Glutamatergic neuron (in vitro differentiated cells): ENCODE measurements around the gene MLN. TPM values are rescaled to one million over a fixed set of nuclear protein-coding genes. Genes with fewer than 3 reads are reported as not detected.
A peak's percentile ranks its signal among the peaks of the same experiment; 100 is the strongest.

ENCODE experiments used
- DNase-seq: peaks from one replicate; pipeline ENCODE4 v3.0.0; 2022
- H3K27ac Mint-ChIP-seq: one replicate; pipeline ENCODE4 v1.8.0; 2020; ENCODE audit warnings: mild to moderate bottlenecking, mixed read lengths, inconsistent platforms; ENCODE audit not compliant: unreplicated experiment
- H3K27me3 Mint-ChIP-seq: one replicate; pipeline ENCODE4 v1.8.0; 2020; ENCODE audit warnings: mild to moderate bottlenecking, moderate library complexity, mixed read lengths, inconsistent platforms; ENCODE audit not compliant: unreplicated experiment
- H3K36me3 Mint-ChIP-seq: one replicate; pipeline ENCODE4 v1.8.0; 2020; ENCODE audit warnings: mild to moderate bottlenecking, mixed read lengths, inconsistent platforms; ENCODE audit not compliant: unreplicated experiment
- H3K4me1 Mint-ChIP-seq: one replicate; pipeline ENCODE4 v1.8.0; 2020; ENCODE audit warnings: mild to moderate bottlenecking, low read depth, mixed read lengths, inconsistent platforms; ENCODE audit not compliant: unreplicated experiment
- H3K4me3 Mint-ChIP-seq: one replicate; pipeline ENCODE4 v1.8.0; 2020; ENCODE audit warnings: mild to moderate bottlenecking, mixed read lengths, inconsistent platforms; ENCODE audit not compliant: unreplicated experiment
- H3K9me3 Mint-ChIP-seq: one replicate; pipeline ENCODE4 v1.8.0; 2020; ENCODE audit warnings: mild to moderate bottlenecking, moderate library complexity, mixed read lengths, inconsistent platforms; ENCODE audit not compliant: unreplicated experiment
- CTCF ChIP-seq: fragments of 200-600 bp; sonication (generic); IDR thresholded peaks from one replicate; pipeline ENCODE4 v1.5.0; 2021; ENCODE audit not compliant: partially characterized antibody, unreplicated experiment
- total RNA-seq: library from RNA; stranded (reverse); fragmentation: NEBNext Ultra II Directional; extraction: Animal tissue kit (Norgen Biotek cat#: 25700); gene quantifications from one replicate; pipeline ENCODE4 v1.2.1, GENCODE V29; 2021; ENCODE audit not compliant: unreplicated experiment

Gene MLN
- total RNA-seq, 1 donor from 2014 or later = not detected

GRCh38 chr6:33787954-33788693, 15.7 kb downstream of the MLN start:
- Mint-ChIP-seq H3K9me3 (peaks cover 6% of the 10 kb centered on the region), H3K27ac (peak overlapping the region; percentile 94), H3K27me3 (peaks cover 7% of the 10 kb centered on the region), H3K4me1 (peaks cover 60% of the 10 kb centered on the region), H3K4me3 (peak overlapping the region; percentile 97), H3K36me3 (no peaks in the 10 kb centered on the region)
- peak; percentile 65 for DNase-seq
- TF ChIP-seq CTCF = no peak

GRCh38 chr6:33787346-33787953, 16.4 kb downstream of the MLN start:
- peaks cover 6% of the 10 kb centered on the region for H3K9me3 Mint-ChIP-seq
- peak overlapping the region; percentile 97 for H3K4me3 Mint-ChIP-seq
- no peak for TF ChIP-seq CTCF
- H3K27me3 Mint-ChIP-seq = peaks cover 7% of the 10 kb centered on the region
- DNase-seq = no peak
- peaks cover 61% of the 10 kb centered on the region for H3K4me1 Mint-ChIP-seq
- H3K27ac Mint-ChIP-seq = peak overlapping the region; percentile 94
- no peaks in the 10 kb centered on the region for H3K36me3 Mint-ChIP-seq

- Mint-ChIP-seq H3K27ac (no peak overlapping the region), H3K4me3 (peak overlapping the region; percentile 97), H3K4me1 (peaks cover 67% of the 10 kb centered on the region), H3K27me3 (peaks cover 7% of the 10 kb centered on the region), H3K9me3 (peaks cover 6% of the 10 kb centered on the region), H3K36me3 (no peaks in the 10 kb centered on the region)
- no peak for DNase-seq
- TF ChIP-seq CTCF = no peak
These were observed 17.1 kb downstream of the MLN start for GRCh38 chr6:33786736-33787135.

- Mint-ChIP-seq H3K4me1 (peaks cover 66% of the 10 kb centered on the region), H3K4me3 (peak overlapping the region; percentile 68), H3K36me3 (no peaks in the 10 kb centered on the region), H3K27ac (peak overlapping the region; percentile 48), H3K27me3 (peaks cover 7% of the 10 kb centered on the region), H3K9me3 (peaks cover 6% of the 10 kb centered on the region)
- TF ChIP-seq CTCF = no peak
- DNase-seq = no peak
These were observed 18.0 kb downstream of the MLN start for GRCh38 chr6:33785778-33786177.

- H3K9me3 Mint-ChIP-seq = peaks cover 6% of the 10 kb centered on the region
- peaks cover 65% of the 10 kb centered on the region for H3K4me1 Mint-ChIP-seq
- no peak for DNase-seq
- no peaks in the 10 kb centered on the region for H3K36me3 Mint-ChIP-seq
- H3K4me3 Mint-ChIP-seq = peak overlapping the region; percentile 68
- H3K27ac Mint-ChIP-seq = peak overlapping the region; percentile 81
- H3K27me3 Mint-ChIP-seq = peaks cover 5% of the 10 kb centered on the region
- TF ChIP-seq CTCF = no peak
These were observed 19.0 kb downstream of the MLN start for GRCh38 chr6:33784787-33785186.
